Sciatic nerve (tissue), 2 donors: ENCODE measurements around the gene PIK3C3. TPM values are rescaled to one million over a fixed set of nuclear protein-coding genes. Genes with fewer than 3 reads are reported as not detected.
"Not testable (repeated sequence)": the region's sequence is repeated elsewhere in the genome, so short reads cannot be mapped to it uniquely, and the experiment has no call there.

ENCODE experiments used
- ATAC-seq: fragments of 200-7000 bp; cut with Tn5 transposase; one replicate; pipeline ENCODE4 v1.9.1; 2020; ENCODE audit warnings: mild to moderate bottlenecking, moderate library complexity
- DNase-seq: peaks from one replicate; pipeline ENCODE4 v3.0.0-alpha.2; 2020; ENCODE audit warnings: low spot score
- intact Hi-C: fragments of 100-400 bp; cut with DNase I; formaldehyde crosslinking; loops from one replicate; pipeline ENCODE4 v1.14.2; 2022
- total RNA-seq: library from RNA; stranded (reverse); fragmentation: NEBNext Ultra II Directional; extraction: Animal tissue kit (Norgen Biotek cat#: 25700); gene quantifications from one replicate; pipeline ENCODE4 v1.2.1, GENCODE V29; 2021
- donor health status: DM: no; HTN: no; CAD: no.
- donor health status: DM: no; HTN: no; CAD: no.

PIK3C3 gene
- total RNA-seq, 1 donor from 2014 or later: 74.8 TPM

- DNase-seq (no peak), ATAC-seq (no peak)
- intact Hi-C loops: no loop called here
These were observed 150.4 kb downstream of the PIK3C3 start for GRCh38 chr18:42105394-42105793.

DNA sequence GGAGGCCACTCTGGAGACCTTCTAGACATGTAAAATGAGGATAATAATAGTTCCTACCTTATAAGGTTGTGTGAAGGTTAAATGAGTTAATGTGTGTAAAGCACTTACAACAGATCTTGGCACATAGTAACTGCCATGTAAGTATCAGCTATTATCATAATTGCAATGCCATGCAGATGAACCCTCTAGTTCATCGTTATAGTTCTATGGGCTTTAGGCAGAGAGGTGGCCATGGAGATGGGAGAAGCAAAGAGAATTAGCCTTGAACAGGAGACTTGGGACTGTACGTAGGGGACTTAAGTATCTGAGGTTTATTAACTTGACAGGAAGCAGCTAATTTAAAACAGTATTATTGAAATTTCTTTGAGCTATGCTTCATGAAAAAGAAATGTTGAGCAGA is 151.8 kb downstream of the PIK3C3 start:
- intact Hi-C loops: no loop called here
- ATAC-seq: no peak
- no peak for DNase-seq

DNA sequence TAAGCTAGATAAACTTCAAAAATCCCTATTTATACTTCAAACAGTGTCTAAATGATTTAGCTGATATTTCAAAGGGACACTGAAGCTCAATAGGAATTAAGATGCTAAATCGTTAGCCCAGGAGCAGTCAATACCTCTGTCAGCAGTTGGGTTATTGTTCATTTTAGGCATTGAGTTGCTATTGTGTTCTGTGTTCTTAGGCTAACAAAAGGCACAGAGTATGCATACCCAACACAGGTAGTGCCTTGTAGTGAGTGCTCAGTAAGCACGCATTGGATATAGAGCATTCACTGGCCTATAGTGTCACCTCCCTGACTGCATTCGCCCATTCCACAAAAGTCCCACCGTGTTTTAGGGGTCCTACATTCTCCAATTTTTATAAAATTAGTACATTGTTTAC is 152.3 kb downstream of the PIK3C3 start:
- intact Hi-C loops: no loop called here
- ATAC-seq (no peak), DNase-seq (no peak)

- intact Hi-C loops: no loop called here
- ATAC-seq (no peak), DNase-seq (no peak)
These were observed 152.8 kb downstream of the PIK3C3 start for GRCh38 chr18:42107691-42108450.

DNA sequence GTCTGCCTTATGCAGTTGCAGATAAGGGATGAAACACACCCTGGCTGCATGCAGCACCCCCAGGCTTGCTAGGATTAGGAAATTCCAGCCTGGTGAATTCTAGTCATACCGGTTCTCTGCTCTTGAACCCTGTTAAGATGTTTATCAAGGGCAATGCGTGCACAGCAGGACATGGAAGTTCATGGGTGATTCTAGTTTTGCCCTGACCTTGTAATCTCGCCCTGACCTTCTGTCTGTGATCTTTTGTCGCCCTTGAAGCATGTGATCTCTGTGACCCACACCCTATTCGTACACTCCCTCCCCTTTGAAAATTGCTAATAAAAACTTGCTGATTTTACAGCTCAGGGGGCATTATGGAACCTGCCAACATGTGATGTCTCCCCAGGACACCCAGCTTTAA is 157.1 kb downstream of the PIK3C3 start:
- DNase-seq, intact Hi-C loops, ATAC-seq: not testable (repeated sequence)

GRCh38 chr18:42112657-42113420 is 157.8 kb downstream of the PIK3C3 start:
- intact Hi-C loops: no loop called here
- DNase-seq (no peak), ATAC-seq (peak; percentile 86)

- ATAC-seq: peak; percentile 41
- intact Hi-C loops: no loop called here
- no peak for DNase-seq
These were observed 158.6 kb downstream of the PIK3C3 start for GRCh38 chr18:42113529-42114191.

DNA sequence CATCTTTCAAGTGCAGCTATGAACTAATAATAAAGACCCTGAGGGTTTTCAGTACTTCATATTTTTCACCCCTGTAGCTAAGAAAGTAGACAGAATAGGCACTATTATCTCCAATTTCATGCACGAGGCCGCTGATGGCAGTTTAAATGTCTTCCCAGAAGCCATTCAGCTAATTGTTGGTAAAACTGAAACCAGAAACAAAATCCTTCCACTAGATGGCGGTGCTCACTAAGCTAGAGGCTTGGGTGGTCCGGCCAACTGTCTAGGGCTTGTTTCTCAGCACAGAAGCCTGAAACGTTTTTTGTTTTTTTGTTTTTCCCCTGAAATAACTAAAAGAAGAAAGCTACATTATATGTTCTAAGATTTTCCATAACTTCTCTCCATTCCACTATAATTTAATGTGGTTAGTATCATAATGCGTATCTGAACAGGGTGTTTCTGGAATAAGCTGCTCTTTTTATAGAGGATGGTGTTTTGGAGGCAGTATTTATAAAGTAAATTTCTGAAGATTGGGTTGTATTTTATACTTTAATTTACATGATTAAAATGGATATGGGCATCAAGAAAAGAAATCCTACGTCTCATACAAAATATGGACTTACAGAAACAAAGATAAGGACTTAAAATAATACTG is 159.4 kb downstream of the PIK3C3 start:
- ATAC-seq (peak; percentile 95), DNase-seq (peak; percentile 71)
- intact Hi-C loops: no loop called here

DNA sequence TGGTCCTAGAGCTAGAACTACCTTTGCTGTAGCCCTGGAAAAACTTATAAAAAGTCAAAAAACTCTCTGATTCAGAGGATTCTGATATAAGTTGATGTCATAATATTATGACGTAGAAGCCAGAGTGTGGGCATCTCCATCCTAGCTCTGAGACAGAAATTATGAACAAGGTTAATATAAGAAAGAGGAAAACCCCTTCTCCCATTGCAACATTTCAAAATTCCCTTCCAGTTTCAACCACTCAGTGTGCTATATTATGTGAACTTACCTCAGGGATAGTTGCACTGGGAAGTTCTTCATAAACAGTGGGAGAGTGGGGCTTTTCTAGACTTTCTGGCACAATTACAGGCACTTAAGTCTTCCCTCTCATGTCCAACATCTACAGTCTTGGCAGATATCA is 171.6 kb downstream of the PIK3C3 start:
- ATAC-seq (no peak), DNase-seq (no peak)
- intact Hi-C loops: no loop called here

GRCh38 chr18:42131066-42131929 is 176.3 kb downstream of the PIK3C3 start:
- no peak for DNase-seq
- ATAC-seq: no peak
- intact Hi-C loops: no loop called here

GRCh38 chr18:42131930-42132244 is 176.9 kb downstream of the PIK3C3 start:
- DNase-seq (no peak), ATAC-seq (no peak)
- intact Hi-C loops: no loop called here
